Activated CD8-positive, alpha-beta T cell treated with anti-CD3 and anti-CD28 coated beads for 36 hours (primary cell): ENCODE results near the gene HMSD. TPM values are rescaled to one million over a fixed set of nuclear protein-coding genes. Genes with fewer than 3 reads are reported as not detected.
"Not testable (repeated sequence)": the region's sequence is repeated elsewhere in the genome, so short reads cannot be mapped to it uniquely, and the experiment has no call there.

Experiments used
- ATAC-seq: fragments of 200-7000 bp; cut with Tn5 transposase; one replicate; pipeline ENCODE4 v1.10.0; 2021; ENCODE audit warnings: mild to moderate bottlenecking, moderate library complexity
- CTCF ChIA-PET: fragments of 350-600 bp; sonication (Branson Sonifier 250); formaldehyde crosslinking; loops from one replicate; lab custom pipeline; 2021; ENCODE audit warnings: antibody characterized with exemption; lab: Charles Lee
- POLR2A ChIA-PET: fragments of 350-600 bp; sonication (Branson Sonifier 250); formaldehyde crosslinking; loops from one replicate; lab custom pipeline; 2021; ENCODE audit warnings: antibody characterized with exemption; lab: Charles Lee
- DNase-seq: peaks from one replicate; pipeline ENCODE4 v3.0.0-alpha.2; 2020
- H3K27ac Mint-ChIP-seq: one replicate; pipeline ENCODE4 v1.8.0; 2021; ENCODE audit warnings: mild to moderate bottlenecking, mixed read lengths
- H3K27me3 Mint-ChIP-seq: one replicate; pipeline ENCODE4 v1.8.0; 2021; ENCODE audit warnings: mixed read lengths
- H3K36me3 Mint-ChIP-seq: one replicate; pipeline ENCODE4 v1.8.0; 2021; ENCODE audit warnings: low read depth, mixed read lengths
- H3K4me1 Mint-ChIP-seq: one replicate; pipeline ENCODE4 v1.8.0; 2021; ENCODE audit warnings: low read depth, mixed read lengths
- H3K4me3 Mint-ChIP-seq: one replicate; pipeline ENCODE4 v1.8.0; 2021; ENCODE audit warnings: mild to moderate bottlenecking, moderate library complexity, mixed read lengths
- H3K9me3 Mint-ChIP-seq: one replicate; pipeline ENCODE4 v1.8.0; 2021; ENCODE audit warnings: mixed read lengths
- CTCF ChIP-seq: fragments of 200-600 bp; IDR thresholded peaks from one replicate; pipeline ENCODE4 v1.8.0; 2022; ENCODE audit warnings: antibody characterized with exemption, mild to moderate bottlenecking
- intact Hi-C: fragments of 100-400 bp; cut with micrococcal nuclease; formaldehyde crosslinking; loops from one replicate; pipeline ENCODE4 v1.10.0; 2022
- total RNA-seq, 2 experiments: library from RNA; stranded (reverse); gene quantifications; one replicate each; pipeline ENCODE4 v1.2.3, GENCODE V29; 2021

Gene HMSD
- total RNA-seq, 2 experiments from 2014 or later, result 1.4 to 1.6 TPM

- POLR2A ChIA-PET, result no interaction called here
- Mint-ChIP-seq H3K4me3 (no peak overlapping the region), H3K27ac (no peak overlapping the region), H3K27me3 (peaks cover 19% of the 10 kb centered on the region), H3K9me3 (no peaks in the 10 kb centered on the region), H3K4me1 (no peaks in the 10 kb centered on the region), H3K36me3 (no peaks in the 10 kb centered on the region)
- no peak for DNase-seq
- CTCF ChIA-PET, result interaction anchor here (0.7 to 2.8 kb wide), 23 partner anchors 9 to 432 kb away, joined by 3 to 22 read pairs (median 4); partner anchors contain the start of gene HMSD
- ATAC-seq, result no peak
- intact Hi-C loops, result loop anchor here (5.0 kb wide), 1 partner anchor 420 kb away; no protein-coding TSS in a partner anchor
- TF ChIP-seq CTCF, result no peak
Measured at GRCh38 chr18:63936932-63937393, 12.1 kb upstream of the HMSD start.

DNA sequence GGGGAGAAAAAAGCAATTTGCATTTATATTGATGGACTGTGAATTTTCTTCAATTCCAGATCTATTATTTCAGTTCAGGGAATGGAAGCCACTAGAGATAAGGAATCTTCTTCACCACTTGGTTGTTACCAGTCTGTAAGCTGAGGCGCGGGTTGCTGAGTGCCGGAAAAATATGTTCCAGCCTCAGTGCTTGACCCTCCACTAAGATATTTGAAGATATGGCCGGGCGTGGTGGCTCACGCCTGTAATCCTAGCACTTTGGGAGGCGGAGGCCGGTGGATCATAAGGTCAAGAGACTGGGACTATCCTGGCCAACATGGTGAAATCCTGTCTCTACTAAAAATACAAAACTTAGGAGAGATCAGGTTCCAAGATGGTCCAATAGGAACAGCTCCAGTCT lies 9.1 kb upstream of the HMSD start:
- no peak for ATAC-seq
- POLR2A ChIA-PET, result no interaction called here
- no peak for DNase-seq
- no peak overlapping the region for H3K27ac Mint-ChIP-seq
- H3K27me3 Mint-ChIP-seq, result peaks cover 42% of the 10 kb centered on the region
- H3K4me3 Mint-ChIP-seq, result no peak overlapping the region
- H3K36me3 Mint-ChIP-seq, result no peaks in the 10 kb centered on the region
- intact Hi-C loops, result no loop called here
- CTCF ChIA-PET, result interaction anchor here (2.8 kb wide), 1 partner anchor 421 kb away, joined by 10 read pairs; no protein-coding TSS in a partner anchor
- no peak for TF ChIP-seq CTCF
- no peaks in the 10 kb centered on the region for H3K4me1 Mint-ChIP-seq
- no peaks in the 10 kb centered on the region for H3K9me3 Mint-ChIP-seq

- H3K4me1 Mint-ChIP-seq, DNase-seq, H3K4me3 Mint-ChIP-seq, ATAC-seq, POLR2A ChIA-PET, H3K9me3 Mint-ChIP-seq, H3K36me3 Mint-ChIP-seq, H3K27ac Mint-ChIP-seq, intact Hi-C loops: not testable (repeated sequence)
- peaks cover 42% of the 10 kb centered on the region for H3K27me3 Mint-ChIP-seq
- CTCF ChIA-PET, result interaction anchor here (1.0 kb wide), 1 partner anchor 23 kb away, joined by 3 read pairs; no protein-coding TSS in a partner anchor
Measured at GRCh38 chr18:63940543-63941050, 8.5 kb upstream of the HMSD start.

DNA sequence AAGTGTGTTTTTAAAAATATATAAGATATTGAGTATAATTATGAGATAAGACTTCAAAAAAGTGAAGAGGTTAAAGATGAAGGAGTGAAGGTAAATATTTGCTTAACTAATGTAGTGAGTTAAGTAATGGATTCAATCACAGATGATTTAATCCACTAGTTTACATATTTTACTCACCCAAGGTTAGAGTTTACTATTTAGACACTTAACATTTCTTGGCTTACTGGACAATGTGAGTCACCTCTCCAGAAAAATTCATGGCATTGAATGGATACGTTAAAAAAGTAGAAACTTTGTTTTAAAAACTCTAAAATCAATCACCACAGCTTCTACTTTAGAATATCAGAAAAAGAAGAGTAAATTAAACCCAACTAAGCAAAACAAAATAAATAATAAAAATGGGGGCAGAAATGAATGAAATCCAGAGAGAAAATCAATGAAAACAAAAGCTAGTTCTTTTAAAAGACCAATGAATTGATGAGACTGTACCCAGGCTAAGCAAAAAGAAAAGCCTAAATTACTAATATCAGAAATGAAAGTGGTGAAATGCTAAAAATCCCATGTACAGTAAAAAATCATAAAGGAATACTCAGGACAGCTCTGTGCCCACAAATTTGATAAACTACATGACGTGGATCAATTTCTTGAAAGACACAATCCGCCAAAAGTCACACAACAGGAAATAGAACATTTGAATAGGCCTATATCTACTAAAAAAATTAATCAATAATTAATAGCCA lies 1.9 kb upstream of the HMSD start:
- peaks cover 1% of the 10 kb centered on the region for H3K36me3 Mint-ChIP-seq
- POLR2A ChIA-PET, result no interaction called here
- ATAC-seq (no peak), DNase-seq (no peak)
- TF ChIP-seq CTCF, result no peak
- peaks cover 51% of the 10 kb centered on the region for H3K27me3 Mint-ChIP-seq
- peaks cover 5% of the 10 kb centered on the region for H3K9me3 Mint-ChIP-seq
- H3K27ac Mint-ChIP-seq, result no peak overlapping the region
- intact Hi-C loops, result loop anchor here (5.0 kb wide), 1 partner anchor 50 kb away; no protein-coding TSS in a partner anchor
- peaks cover 31% of the 10 kb centered on the region for H3K4me1 Mint-ChIP-seq
- H3K4me3 Mint-ChIP-seq, result no peak overlapping the region
- CTCF ChIA-PET, result no interaction called here

GRCh38 chr18:63951302-63951705 lies 2.2 kb downstream of the HMSD start:
- peak; percentile 61 for TF ChIP-seq CTCF
- CTCF ChIA-PET, result interaction anchor here (1.0 kb wide), 2 partner anchors 12 to 15 kb away, joined by 3 to 5 read pairs; no protein-coding TSS in a partner anchor
- peaks cover 5% of the 10 kb centered on the region for H3K9me3 Mint-ChIP-seq
- H3K4me1 Mint-ChIP-seq, result peaks cover 31% of the 10 kb centered on the region
- peak overlapping the region; percentile 11 for H3K27ac Mint-ChIP-seq
- H3K27me3 Mint-ChIP-seq, result peaks cover 25% of the 10 kb centered on the region
- H3K36me3 Mint-ChIP-seq, result peaks cover 1% of the 10 kb centered on the region
- H3K4me3 Mint-ChIP-seq, result no peak overlapping the region
- intact Hi-C loops, result no loop called here
- ATAC-seq (peak; percentile 60), DNase-seq (peak; percentile 48)
- POLR2A ChIA-PET, result interaction anchor here (0.7 kb wide), 1 partner anchor 163 kb away, joined by 3 read pairs; no protein-coding TSS in a partner anchor
